K562 (cell line): ENCODE measurements around the gene WWC2.

ENCODE experiments used
- CAMTA2 ChIP-seq: fragments of 250-450 bp; sonication (Bioruptor Pico); conservative IDR thresholded peaks from 2 replicates; pipeline ENCODE4 v1.5.1; 2022
- HSF4 ChIP-seq: fragments of 250-450 bp; sonication (Bioruptor Pico); IDR thresholded peaks from 2 replicates; pipeline ENCODE4 v2.1.2; 2022; ENCODE audit warnings: mild to moderate bottlenecking, moderate library complexity, borderline replicate concordance
- TF ChIP-seq, protein P1 (sequence below): sonication (generic); formaldehyde crosslinking; IDR thresholded peaks from 2 replicates; pipeline ENCODE4 v1.8.1; 2023; ENCODE audit warnings: mild to moderate bottlenecking, missing genetic modification reagents
- TF ChIP-seq, protein P2 (sequence below): fragments of 250-450 bp; sonication (Bioruptor Pico); IDR thresholded peaks from 2 replicates; pipeline ENCODE4 v1.5.0; 2021
- TF ChIP-seq, protein P3 (sequence below): fragments of 250-450 bp; sonication (Bioruptor Pico); IDR thresholded peaks from 2 replicates; pipeline ENCODE4 v1.5.0; 2020; ENCODE audit warnings: mild to moderate bottlenecking, borderline replicate concordance

DNA sequence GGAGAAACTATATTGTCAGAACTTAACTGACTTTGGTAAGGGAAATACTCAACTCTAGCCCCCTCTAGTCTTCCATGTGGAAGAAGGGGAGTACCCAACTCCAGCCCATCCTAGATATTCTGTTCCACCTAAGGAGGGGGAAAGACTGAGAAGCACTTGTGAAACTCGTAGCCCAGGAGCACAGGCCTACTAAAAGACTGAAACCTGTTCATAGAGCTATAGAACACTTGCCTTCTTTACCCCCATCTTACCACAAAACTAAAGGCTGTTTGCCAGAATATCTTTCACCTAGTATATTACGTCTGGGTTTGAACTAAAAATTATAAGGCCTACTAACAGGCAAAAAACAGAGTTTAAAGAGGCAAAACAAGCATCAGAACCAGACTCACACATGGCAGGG is 205.5 kb downstream of the WWC2 start:
- TF ChIP-seq, protein P1, sequence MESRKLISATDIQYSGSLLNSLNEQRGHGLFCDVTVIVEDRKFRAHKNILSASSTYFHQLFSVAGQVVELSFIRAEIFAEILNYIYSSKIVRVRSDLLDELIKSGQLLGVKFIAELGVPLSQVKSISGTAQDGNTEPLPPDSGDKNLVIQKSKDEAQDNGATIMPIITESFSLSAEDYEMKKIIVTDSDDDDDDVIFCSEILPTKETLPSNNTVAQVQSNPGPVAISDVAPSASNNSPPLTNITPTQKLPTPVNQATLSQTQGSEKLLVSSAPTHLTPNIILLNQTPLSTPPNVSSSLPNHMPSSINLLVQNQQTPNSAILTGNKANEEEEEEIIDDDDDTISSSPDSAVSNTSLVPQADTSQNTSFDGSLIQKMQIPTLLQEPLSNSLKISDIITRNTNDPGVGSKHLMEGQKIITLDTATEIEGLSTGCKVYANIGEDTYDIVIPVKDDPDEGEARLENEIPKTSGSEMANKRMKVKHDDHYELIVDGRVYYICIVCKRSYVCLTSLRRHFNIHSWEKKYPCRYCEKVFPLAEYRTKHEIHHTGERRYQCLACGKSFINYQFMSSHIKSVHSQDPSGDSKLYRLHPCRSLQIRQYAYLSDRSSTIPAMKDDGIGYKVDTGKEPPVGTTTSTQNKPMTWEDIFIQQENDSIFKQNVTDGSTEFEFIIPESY = no peak
- TF ChIP-seq CAMTA2 (CRISPR knock-in tag) = no peak
- TF ChIP-seq, protein P2, sequence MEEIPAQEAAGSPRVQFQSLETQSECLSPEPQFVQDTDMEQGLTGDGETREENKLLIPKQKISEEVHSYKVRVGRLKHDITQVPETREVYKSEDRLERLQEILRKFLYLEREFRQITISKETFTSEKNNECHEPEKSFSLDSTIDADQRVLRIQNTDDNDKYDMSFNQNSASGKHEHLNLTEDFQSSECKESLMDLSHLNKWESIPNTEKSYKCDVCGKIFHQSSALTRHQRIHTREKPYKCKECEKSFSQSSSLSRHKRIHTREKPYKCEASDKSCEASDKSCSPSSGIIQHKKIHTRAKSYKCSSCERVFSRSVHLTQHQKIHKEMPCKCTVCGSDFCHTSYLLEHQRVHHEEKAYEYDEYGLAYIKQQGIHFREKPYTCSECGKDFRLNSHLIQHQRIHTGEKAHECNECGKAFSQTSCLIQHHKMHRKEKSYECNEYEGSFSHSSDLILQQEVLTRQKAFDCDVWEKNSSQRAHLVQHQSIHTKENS = no peak
- TF ChIP-seq HSF4 (CRISPR knock-in tag) = no peak
- TF ChIP-seq, protein P3, sequence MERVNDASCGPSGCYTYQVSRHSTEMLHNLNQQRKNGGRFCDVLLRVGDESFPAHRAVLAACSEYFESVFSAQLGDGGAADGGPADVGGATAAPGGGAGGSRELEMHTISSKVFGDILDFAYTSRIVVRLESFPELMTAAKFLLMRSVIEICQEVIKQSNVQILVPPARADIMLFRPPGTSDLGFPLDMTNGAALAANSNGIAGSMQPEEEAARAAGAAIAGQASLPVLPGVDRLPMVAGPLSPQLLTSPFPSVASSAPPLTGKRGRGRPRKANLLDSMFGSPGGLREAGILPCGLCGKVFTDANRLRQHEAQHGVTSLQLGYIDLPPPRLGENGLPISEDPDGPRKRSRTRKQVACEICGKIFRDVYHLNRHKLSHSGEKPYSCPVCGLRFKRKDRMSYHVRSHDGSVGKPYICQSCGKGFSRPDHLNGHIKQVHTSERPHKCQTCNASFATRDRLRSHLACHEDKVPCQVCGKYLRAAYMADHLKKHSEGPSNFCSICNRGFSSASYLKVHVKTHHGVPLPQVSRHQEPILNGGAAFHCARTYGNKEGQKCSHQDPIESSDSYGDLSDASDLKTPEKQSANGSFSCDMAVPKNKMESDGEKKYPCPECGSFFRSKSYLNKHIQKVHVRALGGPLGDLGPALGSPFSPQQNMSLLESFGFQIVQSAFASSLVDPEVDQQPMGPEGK (CRISPR knock-in tag) = no peak
